ENCODE measurements around the gene WSCD2. TPM values are rescaled to one million over a fixed set of nuclear protein-coding genes. Genes with fewer than 3 reads are reported as not detected.

WSCD2 gene
- total RNA-seq, 6 experiments from 2014 or later: not detected

DNA sequence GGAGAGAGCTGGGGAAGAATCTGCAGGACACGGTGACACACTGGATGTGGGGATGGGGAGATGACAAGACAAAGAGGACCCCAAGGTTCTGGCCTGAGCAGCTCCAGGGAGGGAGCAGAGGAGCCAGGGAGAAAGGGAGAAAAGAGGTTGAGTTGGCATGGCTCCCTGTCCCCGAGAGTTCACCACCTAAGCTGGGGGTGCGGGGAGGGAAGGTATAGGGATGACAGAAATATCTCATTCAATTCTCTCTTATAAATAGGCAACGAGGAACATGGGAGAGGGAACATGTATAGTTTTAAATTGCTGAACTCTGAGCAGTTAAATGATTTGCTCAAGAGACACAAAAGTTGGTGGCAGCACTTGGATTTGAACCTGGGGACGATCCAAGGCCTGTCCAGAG, 124.9 kb downstream of the WSCD2 start:
- peaks cover 53% of the 10 kb centered on the region for H3K9me3 Mint-ChIP-seq

GRCh38 chr12:108254517-108255251, 125.6 kb downstream of the WSCD2 start:
- no peak for DNase-seq
- no peaks in the 10 kb centered on the region for H3K4me1 Mint-ChIP-seq (ENCODE audit: low read depth)
- no peak for TF ChIP-seq CTCF (IDR thresholded peaks at IDR 0.05)
- H3K36me3 Mint-ChIP-seq (ENCODE audit: low read depth): 0 out of 2 replicates have a peak, but pooled peaks cover 5% of the 10 kb centered on the region
- H3K9me3 Mint-ChIP-seq: peaks cover 54% of the 10 kb centered on the region
- H3K27me3 Mint-ChIP-seq (ENCODE audit: insufficient read depth): peaks cover 6% of the 10 kb centered on the region; the same call in 1 of the 2 replicates
- H3K27ac Mint-ChIP-seq: no peak overlapping the region
- no peak overlapping the region for H3K4me3 Mint-ChIP-seq

More for the DNA sequence above, 124.9 kb downstream of the WSCD2 start:
- no peak for TF ChIP-seq CTCF (IDR thresholded peaks at IDR 0.05)
- H3K27ac Mint-ChIP-seq: no peak overlapping the region
- H3K27me3 Mint-ChIP-seq (ENCODE audit: insufficient read depth): peaks cover 6% of the 10 kb centered on the region; the same call in 1 of the 2 replicates
- H3K4me1 Mint-ChIP-seq (ENCODE audit: low read depth): no peaks in the 10 kb centered on the region
- H3K36me3 Mint-ChIP-seq (ENCODE audit: low read depth): no peaks in the 10 kb centered on the region
- DNase-seq: no peak
- H3K4me3 Mint-ChIP-seq: no peak overlapping the region

DNA sequence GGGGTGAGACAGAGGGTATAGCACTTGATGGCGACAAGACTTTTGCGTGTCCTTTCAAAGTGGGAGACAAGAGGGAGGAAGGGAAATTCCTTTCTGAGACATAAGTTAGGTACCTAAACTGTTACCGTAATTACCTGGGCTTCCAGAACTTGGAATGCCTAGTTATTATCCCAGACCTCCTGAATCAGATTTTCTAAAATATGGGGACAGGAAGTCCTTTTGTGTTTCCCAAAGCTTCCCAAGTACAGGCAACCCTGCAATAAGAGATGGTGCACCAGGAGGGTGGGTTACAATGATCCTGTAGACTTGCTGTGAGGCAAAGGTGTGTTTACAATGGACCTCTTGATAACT, 126.1 kb downstream of the WSCD2 start:
- Mint-ChIP-seq H3K27me3 (ENCODE audit: insufficient read depth) (peaks cover 6% of the 10 kb centered on the region; the same call in 1 of the 2 replicates), H3K4me3 (no peak overlapping the region), H3K4me1 (ENCODE audit: low read depth) (no peaks in the 10 kb centered on the region), H3K27ac (no peak overlapping the region), H3K36me3 (ENCODE audit: low read depth) (0 out of 2 replicates have a peak, but pooled peaks cover 8% of the 10 kb centered on the region), H3K9me3 (peaks cover 54% of the 10 kb centered on the region)
- no peak for TF ChIP-seq CTCF (IDR thresholded peaks at IDR 0.05)
- DNase-seq: no peak

DNA sequence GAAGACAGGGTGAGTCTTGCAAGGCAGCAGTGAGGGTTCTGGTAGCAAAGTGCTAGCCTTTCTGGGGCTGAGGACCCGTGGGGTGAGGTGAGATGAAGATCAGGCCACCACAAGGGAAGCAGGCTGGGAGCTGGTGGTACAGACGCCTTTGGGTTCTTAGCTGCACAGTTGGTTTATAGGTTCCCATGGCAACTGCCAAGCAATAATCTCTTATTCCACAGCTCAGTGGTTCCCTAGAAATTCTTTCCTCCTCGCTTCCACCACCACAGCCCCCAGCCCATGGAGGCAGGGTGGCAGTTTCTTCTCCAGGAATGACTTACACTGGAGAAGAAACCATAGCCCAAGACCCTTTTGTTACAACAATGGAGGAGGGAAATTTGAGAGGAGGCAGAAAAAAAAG, 127.9 kb downstream of the WSCD2 start:
- Mint-ChIP-seq H3K36me3 (ENCODE audit: low read depth) (peaks cover 13% of the 10 kb centered on the region; the same call in 1 of the 2 replicates), H3K4me3 (no peak overlapping the region), H3K27ac (no peak overlapping the region), H3K4me1 (ENCODE audit: low read depth) (no peaks in the 10 kb centered on the region), H3K9me3 (peaks cover 56% of the 10 kb centered on the region), H3K27me3 (ENCODE audit: insufficient read depth) (peaks cover 4% of the 10 kb centered on the region; the same call in 1 of the 2 replicates)
- TF ChIP-seq CTCF (IDR thresholded peaks at IDR 0.05): no peak
- DNase-seq: no peak

GRCh38 chr12:108257610-108258106, 128.6 kb downstream of the WSCD2 start:
- no peaks in the 10 kb centered on the region for H3K4me1 Mint-ChIP-seq (ENCODE audit: low read depth)
- H3K27me3 Mint-ChIP-seq (ENCODE audit: insufficient read depth): no peaks in the 10 kb centered on the region
- peaks cover 57% of the 10 kb centered on the region for H3K9me3 Mint-ChIP-seq
- H3K4me3 Mint-ChIP-seq: no peak overlapping the region
- no peak for TF ChIP-seq CTCF (IDR thresholded peaks at IDR 0.05)
- peaks cover 16% of the 10 kb centered on the region; the same call in 1 of the 2 replicates for H3K36me3 Mint-ChIP-seq (ENCODE audit: low read depth)
- H3K27ac Mint-ChIP-seq: no peak overlapping the region
- no peak for DNase-seq
